HEK293 (cell line): Measurements from ENCODE around the gene SGSM2.

Source experiments
- CTCF ChIA-PET: fragments of 350-600 bp; formaldehyde crosslinking; extraction: SDS; loops from one replicate; lab custom pipeline; 2021; ENCODE audit warnings: antibody characterized with exemption; lab: Yijun Ruan, JAX
- POLR2A ChIA-PET: fragments of 300-600 bp; formaldehyde crosslinking; extraction: SDS; loops from one replicate; lab custom pipeline; 2020; ENCODE audit warnings: antibody characterized with exemption, inconsistent platforms; lab: Yijun Ruan, JAX
- H3K27ac ChIP-seq: fragments of 200-500 bp; sonication (Bioruptor generic); 2 replicates; pipeline ENCODE4 v1.5.1; 2014; ENCODE audit warnings: low read depth, low read length, control low read depth, inconsistent platforms; ENCODE audit errors: extremely low read depth
- H3K36me3 ChIP-seq, 2 experiments: fragments of 200-500 bp in 1 of 2; sonication (Bioruptor generic) in 1 of 2; 1 replicate in 1 of 2; 2 replicates in 1 of 2; pipeline ENCODE4 v1.5.1; 2014 to 2017; ENCODE audit warnings: inconsistent platforms in 2 of 2, low read length in 2 of 2; ENCODE audit not compliant: control insufficient read depth in 2 of 2, insufficient read depth in 1 of 2
- H3K4me1 ChIP-seq: fragments of 200-500 bp; sonication (Bioruptor generic); 2 replicates; pipeline ENCODE4 v1.5.1; 2014; ENCODE audit warnings: mild to moderate bottlenecking, low read length, inconsistent platforms; ENCODE audit not compliant: control insufficient read depth, insufficient read depth
- H3K4me3 ChIP-seq: 2 replicates; pipeline ENCODE4 v1.5.1; 2011; ENCODE audit warnings: low read depth, mild to moderate bottlenecking, control low read depth, low read length, moderate library complexity
- H3K9me3 ChIP-seq: fragments of 200-500 bp; sonication (Bioruptor generic); 2 replicates; pipeline ENCODE4 v1.5.1; 2014; ENCODE audit warnings: low read depth, low read length, inconsistent platforms; ENCODE audit not compliant: control insufficient read depth, insufficient read depth
- EGR2 ChIP-seq: fragments of 450-650 bp; formaldehyde crosslinking; IDR thresholded peaks from 2 replicates; pipeline ENCODE4 v1.5.1; 2016; ENCODE audit warnings: low read depth, missing biosample characterization, missing genetic modification characterization
- KLF7 ChIP-seq: fragments of 450-650 bp; formaldehyde crosslinking; IDR thresholded peaks from 2 replicates; pipeline ENCODE4 v1.5.1; 2016; ENCODE audit warnings: missing biosample characterization, missing genetic modification characterization, borderline replicate concordance
- REPIN1 ChIP-seq: fragments of 450-650 bp; formaldehyde crosslinking; IDR thresholded peaks from 2 replicates; pipeline ENCODE4 v1.5.1; 2017; ENCODE audit warnings: missing biosample characterization, missing genetic modification characterization, low read depth
- ZNF426 ChIP-seq: fragments of 450-650 bp; formaldehyde crosslinking; IDR thresholded peaks from 2 replicates; pipeline ENCODE4 v1.5.1; 2017; ENCODE audit warnings: missing biosample characterization, missing genetic modification characterization, mild to moderate bottlenecking, inconsistent platforms, moderate library complexity
- ZNF548 ChIP-seq: fragments of 450-650 bp; formaldehyde crosslinking; IDR thresholded peaks from 2 replicates; pipeline ENCODE4 v1.5.1; 2016; ENCODE audit warnings: missing biosample characterization, missing genetic modification characterization
- ZNF654 ChIP-seq: fragments of 450-650 bp; formaldehyde crosslinking; IDR thresholded peaks from 2 replicates; pipeline ENCODE4 v1.5.1; 2016; ENCODE audit warnings: low read depth, missing biosample characterization, missing genetic modification characterization
- ZNF747 ChIP-seq: fragments of 450-650 bp; formaldehyde crosslinking; IDR thresholded peaks from 2 replicates; pipeline ENCODE4 v1.5.1; 2016; ENCODE audit warnings: missing biosample characterization, missing genetic modification characterization
- ZNF792 ChIP-seq: fragments of 450-650 bp; formaldehyde crosslinking; IDR thresholded peaks from 2 replicates; pipeline ENCODE4 v1.5.1; 2016; ENCODE audit warnings: missing biosample characterization, missing genetic modification characterization
- ZNF837 ChIP-seq: fragments of 450-650 bp; formaldehyde crosslinking; IDR thresholded peaks from 2 replicates; pipeline ENCODE4 v1.5.1; 2016; ENCODE audit warnings: missing biosample characterization, missing genetic modification characterization
- TF ChIP-seq, protein P1 (sequence below): fragments of 450-650 bp; formaldehyde crosslinking; IDR thresholded peaks from 2 replicates; pipeline ENCODE4 v1.5.1; 2016; ENCODE audit warnings: missing biosample characterization, missing genetic modification characterization, borderline replicate concordance
- TF ChIP-seq, protein P2 (sequence below): fragments of 450-650 bp; formaldehyde crosslinking; IDR thresholded peaks from 2 replicates; pipeline ENCODE4 v1.5.1; 2016; ENCODE audit warnings: missing biosample characterization, missing genetic modification characterization
- TF ChIP-seq, protein P3 (sequence below): fragments of 450-650 bp; formaldehyde crosslinking; IDR thresholded peaks from 2 replicates; pipeline ENCODE4 v1.5.1; 2017; ENCODE audit warnings: missing biosample characterization, missing genetic modification characterization
- TF ChIP-seq, protein P4 (sequence below): fragments of 450-650 bp; formaldehyde crosslinking; IDR thresholded peaks from 2 replicates; pipeline ENCODE4 v1.5.1; 2016; ENCODE audit warnings: missing biosample characterization, missing genetic modification characterization

The SGSM2 gene

DNA sequence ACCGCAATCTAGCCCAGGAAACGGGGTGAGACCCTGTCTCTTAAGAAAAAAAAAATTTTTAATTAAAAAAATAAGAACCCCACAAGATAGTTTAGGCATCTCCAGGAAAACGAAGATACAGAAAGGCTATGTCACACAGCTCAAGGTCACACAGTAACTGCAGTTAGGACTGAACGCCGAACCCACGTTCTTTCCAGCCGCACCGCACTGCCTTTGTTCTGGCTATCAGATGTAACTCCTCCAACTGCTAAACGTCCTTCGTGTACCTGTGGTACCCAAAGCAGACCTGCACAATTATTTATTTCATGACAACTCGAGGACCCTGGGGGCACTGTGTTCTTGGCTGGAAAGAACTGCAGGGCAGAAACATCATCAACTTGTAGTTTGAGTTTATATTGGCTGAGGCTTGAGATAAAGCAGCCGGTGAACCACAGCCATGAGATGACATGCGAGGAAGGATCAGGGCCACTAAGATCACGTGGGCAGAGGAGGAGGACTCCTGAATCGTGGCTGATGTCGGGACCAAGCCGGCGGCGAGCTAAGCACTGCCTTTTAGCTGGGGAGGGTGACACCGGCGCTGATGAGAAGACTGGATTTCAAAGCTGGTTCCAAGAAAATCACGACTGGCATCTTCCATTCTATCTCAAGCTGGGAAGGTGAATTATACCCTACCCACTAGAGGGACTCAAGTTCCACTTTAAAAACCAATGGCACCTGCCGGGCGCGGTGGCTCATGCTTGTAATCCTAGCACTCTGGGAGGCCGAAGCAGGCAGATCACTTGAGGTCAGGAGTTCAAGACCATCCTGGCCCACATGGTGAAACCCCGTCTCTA is 84.2 kb downstream of the SGSM2 start (continued):
- TF ChIP-seq, protein P1, sequence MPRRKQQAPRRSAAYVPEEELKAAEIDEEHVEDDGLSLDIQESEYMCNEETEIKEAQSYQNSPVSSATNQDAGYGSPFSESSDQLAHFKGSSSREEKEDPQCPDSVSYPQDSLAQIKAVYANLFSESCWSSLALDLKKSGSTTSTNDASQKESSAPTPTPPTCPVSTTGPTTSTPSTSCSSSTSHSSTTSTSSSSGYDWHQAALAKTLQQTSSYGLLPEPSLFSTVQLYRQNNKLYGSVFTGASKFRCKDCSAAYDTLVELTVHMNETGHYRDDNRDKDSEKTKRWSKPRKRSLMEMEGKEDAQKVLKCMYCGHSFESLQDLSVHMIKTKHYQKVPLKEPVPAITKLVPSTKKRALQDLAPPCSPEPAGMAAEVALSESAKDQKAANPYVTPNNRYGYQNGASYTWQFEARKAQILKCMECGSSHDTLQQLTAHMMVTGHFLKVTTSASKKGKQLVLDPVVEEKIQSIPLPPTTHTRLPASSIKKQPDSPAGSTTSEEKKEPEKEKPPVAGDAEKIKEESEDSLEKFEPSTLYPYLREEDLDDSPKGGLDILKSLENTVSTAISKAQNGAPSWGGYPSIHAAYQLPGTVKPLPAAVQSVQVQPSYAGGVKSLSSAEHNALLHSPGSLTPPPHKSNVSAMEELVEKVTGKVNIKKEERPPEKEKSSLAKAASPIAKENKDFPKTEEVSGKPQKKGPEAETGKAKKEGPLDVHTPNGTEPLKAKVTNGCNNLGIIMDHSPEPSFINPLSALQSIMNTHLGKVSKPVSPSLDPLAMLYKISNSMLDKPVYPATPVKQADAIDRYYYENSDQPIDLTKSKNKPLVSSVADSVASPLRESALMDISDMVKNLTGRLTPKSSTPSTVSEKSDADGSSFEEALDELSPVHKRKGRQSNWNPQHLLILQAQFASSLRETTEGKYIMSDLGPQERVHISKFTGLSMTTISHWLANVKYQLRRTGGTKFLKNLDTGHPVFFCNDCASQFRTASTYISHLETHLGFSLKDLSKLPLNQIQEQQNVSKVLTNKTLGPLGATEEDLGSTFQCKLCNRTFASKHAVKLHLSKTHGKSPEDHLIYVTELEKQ (tag by site-specific recombination): no peak
- TF ChIP-seq ZNF654 (tag by site-specific recombination): peak; percentile 61
- TF ChIP-seq ZNF792 (tag by site-specific recombination): no peak
- TF ChIP-seq REPIN1 (tag by site-specific recombination): no peak
- TF ChIP-seq KLF7 (tag by site-specific recombination): no peak
- TF ChIP-seq, protein P2, sequence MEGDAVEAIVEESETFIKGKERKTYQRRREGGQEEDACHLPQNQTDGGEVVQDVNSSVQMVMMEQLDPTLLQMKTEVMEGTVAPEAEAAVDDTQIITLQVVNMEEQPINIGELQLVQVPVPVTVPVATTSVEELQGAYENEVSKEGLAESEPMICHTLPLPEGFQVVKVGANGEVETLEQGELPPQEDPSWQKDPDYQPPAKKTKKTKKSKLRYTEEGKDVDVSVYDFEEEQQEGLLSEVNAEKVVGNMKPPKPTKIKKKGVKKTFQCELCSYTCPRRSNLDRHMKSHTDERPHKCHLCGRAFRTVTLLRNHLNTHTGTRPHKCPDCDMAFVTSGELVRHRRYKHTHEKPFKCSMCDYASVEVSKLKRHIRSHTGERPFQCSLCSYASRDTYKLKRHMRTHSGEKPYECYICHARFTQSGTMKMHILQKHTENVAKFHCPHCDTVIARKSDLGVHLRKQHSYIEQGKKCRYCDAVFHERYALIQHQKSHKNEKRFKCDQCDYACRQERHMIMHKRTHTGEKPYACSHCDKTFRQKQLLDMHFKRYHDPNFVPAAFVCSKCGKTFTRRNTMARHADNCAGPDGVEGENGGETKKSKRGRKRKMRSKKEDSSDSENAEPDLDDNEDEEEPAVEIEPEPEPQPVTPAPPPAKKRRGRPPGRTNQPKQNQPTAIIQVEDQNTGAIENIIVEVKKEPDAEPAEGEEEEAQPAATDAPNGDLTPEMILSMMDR (tag by site-specific recombination): peak; percentile 31; the same call in 1 of the 2 replicates
- no peak for TF ChIP-seq ZNF747 (tag by site-specific recombination)
- TF ChIP-seq ZNF426 (tag by site-specific recombination): no peak
- TF ChIP-seq, protein P3, sequence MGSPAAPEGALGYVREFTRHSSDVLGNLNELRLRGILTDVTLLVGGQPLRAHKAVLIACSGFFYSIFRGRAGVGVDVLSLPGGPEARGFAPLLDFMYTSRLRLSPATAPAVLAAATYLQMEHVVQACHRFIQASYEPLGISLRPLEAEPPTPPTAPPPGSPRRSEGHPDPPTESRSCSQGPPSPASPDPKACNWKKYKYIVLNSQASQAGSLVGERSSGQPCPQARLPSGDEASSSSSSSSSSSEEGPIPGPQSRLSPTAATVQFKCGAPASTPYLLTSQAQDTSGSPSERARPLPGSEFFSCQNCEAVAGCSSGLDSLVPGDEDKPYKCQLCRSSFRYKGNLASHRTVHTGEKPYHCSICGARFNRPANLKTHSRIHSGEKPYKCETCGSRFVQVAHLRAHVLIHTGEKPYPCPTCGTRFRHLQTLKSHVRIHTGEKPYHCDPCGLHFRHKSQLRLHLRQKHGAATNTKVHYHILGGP (tag by site-specific recombination): no peak
- no peak for TF ChIP-seq ZNF837 (tag by site-specific recombination)

DNA sequence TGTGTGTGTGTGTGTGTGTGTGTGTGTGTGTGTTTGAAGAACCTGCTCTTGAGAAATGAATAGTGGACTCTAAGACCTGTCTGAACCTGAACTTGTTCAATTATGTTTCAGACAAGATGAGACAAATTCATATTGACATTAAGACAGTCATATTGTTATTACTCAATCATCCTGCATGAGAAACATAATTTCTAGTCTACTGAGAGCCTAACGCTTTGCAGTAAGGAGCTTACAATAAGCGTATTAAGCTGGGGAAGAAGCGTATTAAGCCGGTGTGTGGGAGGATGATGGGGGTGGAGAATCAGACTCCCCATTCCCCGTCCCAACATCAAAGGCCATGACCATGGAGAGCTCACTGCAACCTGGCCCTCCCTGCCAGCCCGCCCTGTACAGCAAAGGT is 86.0 kb downstream of the SGSM2 start:
- no peak overlapping the region for H3K27ac ChIP-seq
- no peaks in the 10 kb centered on the region for H3K4me1 ChIP-seq
- ChIA-PET CTCF (interaction anchor here (0.7 to 1.2 kb wide), 3 partner anchors 13 to 775 kb away, joined by 3 to 4 read pairs (median 4); no protein-coding TSS in a partner anchor), POLR2A (no interaction called here)
- no peak overlapping the region for H3K4me3 ChIP-seq
- TF ChIP-seq, protein P4, sequence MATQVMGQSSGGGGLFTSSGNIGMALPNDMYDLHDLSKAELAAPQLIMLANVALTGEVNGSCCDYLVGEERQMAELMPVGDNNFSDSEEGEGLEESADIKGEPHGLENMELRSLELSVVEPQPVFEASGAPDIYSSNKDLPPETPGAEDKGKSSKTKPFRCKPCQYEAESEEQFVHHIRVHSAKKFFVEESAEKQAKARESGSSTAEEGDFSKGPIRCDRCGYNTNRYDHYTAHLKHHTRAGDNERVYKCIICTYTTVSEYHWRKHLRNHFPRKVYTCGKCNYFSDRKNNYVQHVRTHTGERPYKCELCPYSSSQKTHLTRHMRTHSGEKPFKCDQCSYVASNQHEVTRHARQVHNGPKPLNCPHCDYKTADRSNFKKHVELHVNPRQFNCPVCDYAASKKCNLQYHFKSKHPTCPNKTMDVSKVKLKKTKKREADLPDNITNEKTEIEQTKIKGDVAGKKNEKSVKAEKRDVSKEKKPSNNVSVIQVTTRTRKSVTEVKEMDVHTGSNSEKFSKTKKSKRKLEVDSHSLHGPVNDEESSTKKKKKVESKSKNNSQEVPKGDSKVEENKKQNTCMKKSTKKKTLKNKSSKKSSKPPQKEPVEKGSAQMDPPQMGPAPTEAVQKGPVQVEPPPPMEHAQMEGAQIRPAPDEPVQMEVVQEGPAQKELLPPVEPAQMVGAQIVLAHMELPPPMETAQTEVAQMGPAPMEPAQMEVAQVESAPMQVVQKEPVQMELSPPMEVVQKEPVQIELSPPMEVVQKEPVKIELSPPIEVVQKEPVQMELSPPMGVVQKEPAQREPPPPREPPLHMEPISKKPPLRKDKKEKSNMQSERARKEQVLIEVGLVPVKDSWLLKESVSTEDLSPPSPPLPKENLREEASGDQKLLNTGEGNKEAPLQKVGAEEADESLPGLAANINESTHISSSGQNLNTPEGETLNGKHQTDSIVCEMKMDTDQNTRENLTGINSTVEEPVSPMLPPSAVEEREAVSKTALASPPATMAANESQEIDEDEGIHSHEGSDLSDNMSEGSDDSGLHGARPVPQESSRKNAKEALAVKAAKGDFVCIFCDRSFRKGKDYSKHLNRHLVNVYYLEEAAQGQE (tag by site-specific recombination): peak; percentile 36; the same call in 1 of the 2 replicates
- no peak for TF ChIP-seq ZNF548 (tag by site-specific recombination)
- TF ChIP-seq EGR2: 0 out of 2 replicates have a peak, but pooled peaks have one; percentile 13
- peaks cover 18 to 35% of the 10 kb centered on the region in 2 experiments; a peak in 2 of 3 replicates for H3K36me3 ChIP-seq
- H3K9me3 ChIP-seq: no peaks in the 10 kb centered on the region
